GM21447 (cell line): ENCODE results near the gene INSYN2B.
"Not testable (repeated sequence)": the region's sequence is repeated elsewhere in the genome, so short reads cannot be mapped to it uniquely, and the experiment has no call there.

Experiments
- ATAC-seq: cut with Tn5 transposase; IDR thresholded peaks from one replicate; pipeline ENCODE4 v1.9.1; 2021; ENCODE audit not compliant: unreplicated experiment

Gene INSYN2B

DNA sequence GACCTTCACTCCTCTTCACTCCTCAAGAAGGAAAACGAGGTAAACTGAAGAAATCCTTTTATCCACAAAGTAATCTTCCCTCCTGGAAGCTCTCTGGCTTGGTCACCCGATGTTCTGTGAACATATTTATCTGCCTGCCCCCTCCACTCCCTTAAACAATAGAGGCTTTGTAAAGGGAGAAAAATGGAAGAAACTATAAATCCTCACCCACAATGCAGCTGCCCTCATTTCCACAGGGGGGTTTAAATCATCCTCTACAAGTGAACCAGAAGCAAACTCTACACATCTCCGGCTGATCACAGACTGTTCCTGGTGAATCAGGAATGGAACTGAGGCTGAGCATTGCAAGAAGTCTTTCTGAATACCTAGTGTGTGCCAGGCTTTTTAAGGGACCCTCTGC is 7.2 kb downstream of the INSYN2B start:
- no peak for ATAC-seq

DNA sequence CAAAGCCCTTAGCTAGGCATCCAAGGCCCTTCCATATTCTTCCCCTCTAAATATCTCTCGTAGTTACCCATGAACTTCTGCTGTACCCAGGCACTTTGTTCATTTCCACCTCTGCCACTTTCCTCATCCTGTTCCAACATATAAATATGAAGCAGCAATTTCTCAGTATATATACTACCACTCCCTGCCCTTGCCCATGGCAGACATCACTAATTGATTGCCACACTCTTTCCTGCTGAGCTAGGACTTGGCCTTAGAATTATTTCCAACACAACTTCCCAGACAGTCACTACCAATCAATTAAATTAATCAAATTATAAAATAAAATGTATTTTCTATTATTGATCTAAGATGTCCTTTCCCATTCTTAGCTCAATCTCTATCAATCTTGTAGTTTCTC is 8.5 kb downstream of the INSYN2B start:
- no peak for ATAC-seq

DNA sequence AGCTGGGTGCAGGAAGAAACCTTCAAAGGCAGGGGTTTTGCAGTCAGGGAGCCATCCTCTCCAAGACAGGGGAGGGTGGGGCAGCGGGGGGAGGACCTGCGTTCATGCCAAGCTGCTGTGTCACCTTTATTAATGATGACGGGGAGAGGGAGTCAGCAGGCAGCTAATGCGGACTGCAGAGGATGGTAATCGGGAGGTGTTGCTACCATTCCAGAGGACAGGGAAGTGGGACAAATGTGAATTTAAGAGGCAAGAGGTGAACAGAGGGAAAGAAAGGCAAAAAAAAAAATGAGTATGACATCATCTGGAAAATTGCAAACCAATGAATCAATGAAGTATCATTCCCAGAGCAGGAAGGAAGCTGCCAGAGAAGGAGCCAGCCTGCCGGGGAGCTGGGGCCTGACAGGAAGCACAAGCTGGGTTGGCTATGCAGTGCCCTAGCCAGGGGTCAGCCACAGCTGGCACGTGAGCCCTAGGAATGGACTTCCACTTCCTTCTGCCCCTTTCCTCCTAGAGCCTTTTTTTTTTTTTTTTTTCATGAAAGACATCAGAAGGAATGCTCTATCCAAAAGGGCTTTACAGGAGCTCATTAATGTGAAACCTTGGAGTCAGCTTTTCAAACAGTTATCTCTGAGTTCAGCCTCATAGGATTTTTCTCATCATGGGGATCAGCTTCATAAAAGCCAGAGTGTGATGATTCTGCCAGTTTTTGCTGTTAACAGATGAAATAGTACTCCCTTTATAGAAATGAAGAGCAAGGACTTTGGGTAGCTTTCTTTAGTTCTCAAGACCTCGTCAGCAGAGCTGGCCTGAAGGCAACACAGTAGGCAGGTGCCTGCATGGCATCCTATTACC is 9.2 kb downstream of the INSYN2B start:
- ATAC-seq = no peak

DNA sequence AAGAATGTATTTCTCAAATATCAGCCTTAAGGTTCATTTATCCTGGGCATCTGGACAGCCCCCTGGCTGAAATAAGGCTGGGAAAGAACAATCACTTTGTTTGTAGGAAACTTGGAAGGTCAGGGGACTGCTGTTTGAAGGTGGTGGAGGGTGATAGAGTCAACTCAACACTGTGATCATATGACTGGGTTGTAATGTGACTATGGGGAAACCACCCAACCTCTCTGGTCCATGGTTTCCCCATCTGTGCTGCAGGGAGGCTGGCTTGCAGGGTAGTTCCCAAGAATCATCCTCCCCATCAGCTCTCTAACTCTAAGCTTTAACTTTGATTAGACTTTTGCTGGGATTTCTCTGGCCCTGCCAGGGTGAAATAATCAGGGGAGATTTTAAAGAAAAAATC is 10.0 kb downstream of the INSYN2B start:
- no peak for ATAC-seq

DNA sequence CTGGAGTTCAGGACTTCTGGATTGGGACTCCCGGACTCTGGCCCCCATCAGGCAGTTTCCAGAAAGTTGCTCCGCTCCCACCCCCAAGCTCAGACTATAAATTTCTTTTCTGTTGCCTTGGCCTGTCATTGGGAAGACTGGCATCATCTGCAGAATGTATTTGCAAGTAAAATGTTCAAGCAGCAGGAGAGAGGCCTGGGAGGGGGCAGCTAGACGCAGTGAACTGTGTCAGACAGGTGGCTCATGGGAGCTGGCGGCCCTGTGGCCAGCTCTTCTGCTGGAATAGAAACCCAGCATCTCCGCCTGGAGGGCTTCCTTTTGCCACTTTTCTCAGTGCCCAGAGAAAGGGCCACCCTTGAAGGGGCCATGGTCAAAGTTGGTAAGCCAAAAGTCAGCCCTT is 16.0 kb downstream of the INSYN2B start:
- ATAC-seq = no peak

DNA sequence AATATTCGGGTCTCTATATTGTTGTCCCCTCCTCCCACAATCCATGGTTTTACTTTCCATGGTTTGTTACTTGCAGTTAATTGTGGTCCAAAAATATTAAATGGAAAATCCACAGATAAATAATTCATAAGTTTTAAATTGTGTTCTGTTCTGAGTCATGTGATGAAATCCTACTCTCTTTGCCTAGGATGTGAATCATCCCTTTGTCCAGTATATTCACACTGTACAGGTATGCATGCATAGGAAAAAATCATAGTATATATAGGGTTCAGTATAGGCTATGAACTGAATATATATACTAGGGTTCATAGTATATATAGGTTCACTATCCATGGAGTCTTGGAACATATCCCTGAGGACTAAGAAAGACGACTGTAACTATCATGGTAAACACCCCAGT is 19.6 kb downstream of the INSYN2B start:
- ATAC-seq = no peak

DNA sequence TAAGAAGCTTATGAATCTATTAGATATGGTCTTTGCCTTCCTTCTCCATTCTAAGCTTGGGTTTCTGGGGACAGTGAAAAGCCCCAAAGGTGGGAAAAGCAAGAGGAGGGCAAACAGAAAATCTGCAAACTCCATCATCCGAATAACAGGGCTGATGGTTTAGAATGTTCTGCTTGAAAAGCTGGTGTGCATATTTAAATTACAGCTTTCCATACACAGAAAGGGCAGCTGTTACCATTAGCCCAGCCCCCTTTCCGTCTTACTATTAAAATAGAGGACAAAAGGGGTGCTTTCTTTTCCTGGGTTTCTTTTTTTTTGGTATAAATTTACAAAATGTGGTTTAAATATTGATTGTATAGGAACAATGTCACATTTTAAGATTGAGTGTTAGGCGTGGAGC is 22.0 kb downstream of the INSYN2B start:
- no peak for ATAC-seq

DNA sequence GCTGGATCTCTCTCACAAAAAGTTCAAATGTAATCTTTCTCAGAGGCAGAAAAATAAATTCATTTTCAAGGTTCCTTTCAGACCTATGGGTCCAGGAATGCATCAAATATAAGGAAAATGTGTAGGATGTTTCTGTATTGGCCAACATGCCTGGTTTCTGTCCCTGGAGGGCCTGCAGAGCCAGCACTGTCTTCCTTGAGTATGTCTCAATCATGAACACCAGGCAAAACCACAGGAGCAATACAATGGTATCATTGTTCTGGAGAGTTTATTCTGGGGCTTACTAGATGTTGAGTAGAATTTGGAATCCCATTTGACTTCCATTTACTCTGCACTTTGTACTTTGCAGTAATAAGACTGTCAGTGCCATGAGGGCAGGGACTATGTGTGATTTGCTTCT is 23.5 kb downstream of the INSYN2B start:
- no peak for ATAC-seq

DNA sequence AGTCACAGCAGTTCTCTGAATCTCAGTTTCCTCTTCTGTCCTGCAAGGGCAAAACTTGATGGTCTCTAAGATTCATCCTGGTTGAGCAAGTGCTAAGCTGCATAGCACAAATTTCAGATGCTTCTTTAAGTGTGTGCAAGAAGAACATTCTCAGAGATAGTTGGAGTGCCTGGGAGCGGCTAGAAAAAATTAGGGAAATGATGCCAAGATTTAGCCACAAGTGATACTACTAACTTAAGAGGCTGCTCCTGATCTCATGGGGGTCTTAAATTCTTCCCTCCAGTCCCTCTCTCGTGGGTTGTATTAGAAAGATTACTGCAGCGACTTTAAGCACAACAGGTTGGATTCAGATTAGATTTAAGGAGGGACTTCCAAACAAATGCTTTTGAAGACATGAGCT is 24.2 kb downstream of the INSYN2B start:
- no peak for ATAC-seq

DNA sequence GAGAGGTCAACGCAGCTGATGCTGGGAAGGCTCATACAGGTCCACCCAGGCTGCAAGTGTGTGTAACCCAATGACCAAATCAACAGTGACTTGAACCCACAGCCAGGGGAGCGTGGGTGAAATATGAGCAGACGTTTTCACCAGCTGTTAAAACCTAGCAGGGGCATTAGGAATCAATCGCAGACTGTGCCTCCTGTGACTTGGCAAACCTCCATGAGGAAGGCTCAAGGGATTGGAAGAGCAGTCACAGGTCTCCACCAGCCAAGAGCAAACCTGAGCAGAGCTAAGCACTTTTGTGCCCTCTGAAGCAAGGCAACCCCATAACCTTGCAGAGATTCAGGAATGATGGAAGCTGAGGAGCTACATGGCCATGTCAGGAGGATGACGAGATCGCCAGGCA is 25.5 kb downstream of the INSYN2B start:
- no peak for ATAC-seq

DNA sequence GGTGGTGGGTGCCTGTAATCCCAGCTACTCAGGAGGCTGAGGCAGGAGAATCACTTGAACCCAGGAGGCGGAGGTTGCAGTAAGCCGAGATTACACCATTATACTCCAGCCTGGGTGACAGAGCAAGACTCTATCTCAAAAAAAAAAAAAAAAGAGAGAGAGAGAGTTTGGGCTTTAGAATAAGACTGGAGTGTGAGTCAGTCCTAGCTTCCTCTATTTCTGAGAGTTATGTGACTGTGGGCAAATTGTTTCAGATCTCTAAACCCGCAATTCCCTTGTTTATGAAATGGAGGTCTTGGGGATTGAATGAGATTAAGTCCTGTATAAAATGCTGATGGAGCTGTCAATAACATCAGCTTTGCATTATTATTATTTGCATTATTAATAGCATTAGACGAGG is 27.1 kb downstream of the INSYN2B start:
- ATAC-seq = not testable (repeated sequence)

DNA sequence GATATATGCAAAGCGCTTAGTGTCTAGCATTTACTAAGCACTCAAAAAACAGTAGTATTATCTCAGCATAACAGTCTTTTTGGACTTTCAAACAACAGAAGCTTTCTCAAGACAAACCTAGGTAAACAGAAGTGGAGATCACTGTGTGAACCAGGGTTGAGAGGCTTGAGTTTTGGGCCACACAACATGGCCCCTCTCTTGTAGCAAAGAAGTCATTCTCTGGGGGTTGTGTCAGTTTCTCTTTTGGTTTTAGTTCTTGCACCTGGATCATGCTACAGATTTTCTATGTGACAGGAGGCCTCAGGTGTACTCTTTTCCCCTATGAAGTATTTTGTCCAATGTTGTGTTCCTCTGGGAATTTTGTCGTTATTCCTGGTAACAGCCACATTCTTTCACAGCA is 30.0 kb downstream of the INSYN2B start:
- no peak for ATAC-seq

DNA sequence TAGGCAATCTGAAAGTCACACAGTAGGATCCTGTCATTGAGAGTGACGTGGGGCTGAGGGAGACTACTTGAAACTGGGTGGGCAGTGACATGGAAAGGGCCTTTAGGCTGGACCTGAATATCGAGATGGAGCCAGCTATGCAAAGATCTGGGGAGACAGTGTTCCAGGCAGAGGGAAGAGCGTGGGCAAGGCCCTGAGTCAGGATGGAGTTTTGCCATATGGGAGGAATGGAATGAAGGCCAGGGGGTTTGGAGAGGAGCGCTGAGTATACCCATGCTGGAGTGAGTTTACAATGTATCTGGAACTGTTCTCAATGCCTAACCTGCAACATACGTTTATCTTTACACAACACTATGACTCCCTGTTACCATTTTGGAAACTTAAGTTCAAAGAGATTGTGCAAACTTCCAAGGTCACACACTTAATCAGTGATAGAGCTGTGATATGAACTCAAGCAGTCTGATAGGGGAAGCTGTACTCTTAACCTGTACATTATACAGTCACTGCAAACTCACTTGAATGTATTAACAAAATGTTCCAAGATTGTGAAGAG is 33.5 kb downstream of the INSYN2B start:
- no peak for ATAC-seq

DNA sequence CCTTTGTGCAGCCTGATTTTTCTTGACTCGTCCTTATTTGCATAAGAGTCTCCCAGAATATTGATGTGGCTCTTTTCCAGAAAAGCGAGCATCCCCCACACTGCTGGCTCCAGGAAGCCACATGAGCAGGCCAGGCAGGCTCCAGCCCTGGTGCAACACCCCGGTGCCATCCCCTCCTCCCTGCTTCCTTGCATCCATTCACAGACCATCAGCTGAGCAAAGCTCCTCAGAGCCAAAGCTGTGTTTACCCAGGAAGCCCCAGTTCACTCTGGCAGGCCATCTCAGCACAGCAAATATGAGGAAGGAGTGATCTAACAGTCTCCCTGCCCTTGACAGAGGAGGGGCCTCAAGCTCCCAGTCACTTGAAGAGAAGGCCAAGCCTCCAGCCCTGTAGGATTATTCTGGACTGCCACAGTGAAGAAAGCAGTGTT is 34.4 kb downstream of the INSYN2B start:
- ATAC-seq = no peak

DNA sequence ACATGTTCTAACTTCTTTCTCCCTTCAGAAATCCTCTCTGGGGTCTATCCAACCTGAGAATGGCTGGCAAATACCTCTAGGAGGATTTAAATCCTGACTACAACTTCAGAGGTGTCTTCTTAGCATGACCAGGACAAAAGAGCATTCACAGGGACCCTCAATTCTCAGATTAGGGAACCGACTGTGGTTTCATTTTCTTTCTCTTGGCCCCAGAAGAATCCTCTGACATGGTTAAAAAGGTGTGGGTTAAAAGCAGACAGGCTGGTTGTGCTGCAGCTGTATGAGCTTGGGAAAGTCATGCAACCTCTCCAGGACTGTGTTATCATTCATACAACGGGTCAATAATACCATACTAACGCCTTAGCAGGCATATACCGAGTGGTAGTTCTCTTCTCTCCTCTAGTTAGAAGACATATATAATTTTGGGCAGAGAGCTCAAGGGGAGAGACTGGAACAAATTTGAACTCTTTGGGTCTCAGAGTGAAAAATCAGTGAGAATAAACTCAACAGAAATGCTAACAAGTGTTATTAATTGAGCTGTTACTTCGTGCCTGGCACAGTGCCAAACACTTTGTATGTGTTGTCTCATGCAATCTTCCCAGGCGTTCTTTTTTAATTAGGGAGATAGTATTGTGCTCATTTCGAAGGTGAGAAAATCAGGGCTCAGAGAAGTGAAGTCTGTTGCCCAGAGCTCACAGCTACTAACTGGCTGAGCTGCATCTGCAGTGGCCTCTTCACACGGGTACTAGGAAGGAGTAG is 35.2 kb downstream of the INSYN2B start:
- no peak for ATAC-seq

DNA sequence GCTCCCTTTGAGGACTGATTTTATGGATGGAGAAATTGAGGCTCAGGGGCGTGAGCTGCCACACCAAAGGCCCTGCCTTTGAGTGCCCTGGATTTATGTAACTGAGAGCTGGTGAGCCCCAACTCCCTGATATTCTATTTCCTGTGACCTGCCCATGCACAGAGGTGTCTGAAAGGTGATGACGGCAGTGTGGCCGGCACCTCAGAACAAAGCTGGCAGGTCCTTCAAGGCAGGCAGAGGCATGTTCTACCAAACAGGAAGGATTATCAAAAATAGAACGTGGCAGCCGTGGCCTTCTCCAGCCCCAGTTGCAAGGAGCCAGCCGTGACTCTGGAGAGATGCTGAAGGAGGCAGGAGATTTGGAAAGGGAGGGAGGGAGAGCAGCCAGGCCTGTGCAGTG is 36.2 kb downstream of the INSYN2B start:
- ATAC-seq = no peak

DNA sequence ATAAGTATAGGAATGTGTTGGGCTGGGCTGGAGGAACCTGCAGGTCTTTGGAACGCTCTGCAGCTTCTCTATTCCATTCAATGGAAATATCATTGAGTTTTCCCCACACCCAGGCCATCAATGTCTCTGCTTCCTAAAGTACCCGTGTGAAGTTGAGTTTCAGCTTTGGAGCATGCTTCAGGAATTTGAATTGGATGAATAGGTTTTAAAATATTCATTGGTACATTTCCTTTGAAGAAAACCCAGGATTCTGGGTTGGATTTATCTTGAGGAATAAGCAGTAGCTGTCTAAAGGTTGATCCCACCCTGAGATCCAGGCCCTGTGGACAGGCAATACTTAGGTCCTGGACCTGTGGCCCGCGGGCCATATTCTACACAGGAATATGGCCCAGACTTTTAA is 37.3 kb downstream of the INSYN2B start:
- no peak for ATAC-seq

DNA sequence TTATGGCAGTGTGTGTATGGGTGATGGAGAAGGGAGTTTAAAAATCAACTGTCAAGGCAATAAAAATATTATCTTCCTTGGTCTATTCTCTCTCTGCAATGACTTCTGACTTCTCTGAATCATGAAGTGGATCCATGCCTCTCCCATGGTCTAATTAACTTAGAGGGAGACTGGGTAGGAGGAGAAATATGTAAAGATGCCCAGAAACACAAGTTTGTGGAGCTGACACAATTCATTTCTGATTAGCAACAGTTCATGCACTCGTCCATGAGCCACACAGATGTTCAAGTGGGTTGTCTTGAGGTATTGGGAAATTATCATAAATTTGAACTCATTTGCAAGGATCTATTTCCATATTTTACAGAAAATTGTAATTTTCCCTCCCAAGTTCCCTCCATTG is 38.1 kb downstream of the INSYN2B start:
- no peak for ATAC-seq

DNA sequence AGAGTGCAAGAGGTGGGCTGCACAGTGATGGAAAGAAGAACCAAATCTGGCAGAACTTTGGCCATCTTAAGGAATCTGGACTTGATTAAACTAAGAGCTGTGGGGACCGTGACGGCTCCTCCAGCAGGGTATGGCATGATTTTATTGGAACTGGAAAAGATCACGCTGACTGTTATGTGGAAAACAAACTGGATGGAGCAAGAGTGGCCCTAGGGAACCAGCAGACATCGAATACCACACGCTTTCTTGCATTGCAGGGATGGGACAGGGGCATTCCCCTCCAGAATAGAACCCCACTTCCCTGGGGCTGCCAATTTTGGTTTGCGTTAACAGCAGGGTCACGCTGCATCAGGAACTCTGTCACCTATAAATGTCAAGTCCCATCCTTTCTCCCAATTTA is 38.8 kb downstream of the INSYN2B start:
- no peak for ATAC-seq

DNA sequence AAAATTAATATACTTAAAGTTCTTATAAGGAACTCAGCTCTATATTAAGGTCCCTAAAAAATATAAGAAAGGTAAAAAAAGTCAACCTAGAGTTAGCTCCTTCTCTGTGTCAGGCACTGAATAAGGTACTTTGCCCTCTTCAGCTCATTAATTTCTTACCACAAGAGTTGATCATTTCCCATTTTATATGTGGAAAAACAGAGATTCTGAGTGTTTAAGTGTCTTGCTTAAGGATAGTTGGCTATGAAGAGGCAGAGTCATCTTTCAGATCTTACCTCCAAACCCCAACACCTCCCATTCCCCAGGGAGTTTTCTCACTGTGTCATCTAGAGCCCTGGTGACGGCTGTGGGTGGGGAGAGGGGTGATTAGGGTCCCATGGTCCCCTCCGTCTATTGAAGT is 40.6 kb downstream of the INSYN2B start:
- ATAC-seq = no peak

DNA sequence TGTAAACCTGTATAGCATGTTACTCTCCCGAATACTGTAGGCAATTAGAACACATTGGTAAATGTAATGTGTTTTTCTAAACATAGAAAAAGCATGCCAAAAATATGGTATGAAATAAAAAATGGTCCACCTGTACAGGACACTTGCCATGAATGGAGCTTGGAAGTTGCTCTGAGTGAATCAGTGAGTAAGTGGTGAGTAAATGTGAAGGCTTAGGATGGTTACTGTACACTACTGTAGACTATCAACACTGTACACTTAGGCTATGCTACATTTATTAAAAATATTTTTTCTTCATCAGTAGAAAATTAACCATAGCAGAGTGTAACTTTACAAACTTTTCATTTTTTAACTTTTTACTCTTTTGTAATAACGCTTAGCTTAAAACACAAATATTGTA is 41.9 kb downstream of the INSYN2B start:
- ATAC-seq = no peak

DNA sequence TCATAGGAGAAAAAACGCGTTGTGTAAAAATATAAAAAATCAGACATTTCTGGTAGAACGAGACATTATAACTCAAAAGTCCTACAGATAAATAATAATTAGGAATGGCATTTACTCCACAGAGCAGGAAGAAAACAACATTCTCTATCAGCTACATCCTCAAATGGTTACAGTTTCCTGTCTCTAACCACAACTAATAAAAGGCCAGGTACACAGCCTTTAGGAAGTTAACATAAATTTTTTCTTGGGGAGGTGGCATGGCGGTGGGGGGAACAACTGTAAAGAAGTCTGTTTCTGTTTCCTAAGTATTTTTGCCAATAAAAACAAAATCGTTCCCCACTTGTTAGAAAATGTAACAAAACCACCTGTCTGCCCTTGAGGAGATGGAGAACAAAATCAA is 44.5 kb downstream of the INSYN2B start:
- no peak for ATAC-seq
